ENCODE results near the gene RMDN2.

DNA sequence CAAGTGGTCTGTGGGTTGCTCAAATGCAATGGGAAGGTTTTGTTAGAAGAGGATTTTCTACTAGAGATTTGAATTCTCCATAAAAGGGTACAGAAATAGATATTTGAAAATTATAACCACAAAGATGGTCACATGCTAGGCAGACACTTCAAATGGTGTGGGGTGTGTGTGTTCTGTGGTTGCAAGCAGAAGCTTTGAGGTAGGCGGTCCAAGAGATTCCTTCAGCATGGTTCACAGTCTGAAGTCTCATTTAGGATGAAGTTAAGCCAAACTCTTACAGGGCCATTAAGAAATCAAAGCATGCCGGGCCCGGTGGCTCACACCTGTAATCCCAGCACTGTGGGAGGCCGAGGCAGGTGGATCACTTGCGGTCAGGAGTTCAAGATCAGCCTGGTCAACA lies 38.3 kb upstream of the RMDN2 start:
- TF ChIP-seq, protein P1, sequence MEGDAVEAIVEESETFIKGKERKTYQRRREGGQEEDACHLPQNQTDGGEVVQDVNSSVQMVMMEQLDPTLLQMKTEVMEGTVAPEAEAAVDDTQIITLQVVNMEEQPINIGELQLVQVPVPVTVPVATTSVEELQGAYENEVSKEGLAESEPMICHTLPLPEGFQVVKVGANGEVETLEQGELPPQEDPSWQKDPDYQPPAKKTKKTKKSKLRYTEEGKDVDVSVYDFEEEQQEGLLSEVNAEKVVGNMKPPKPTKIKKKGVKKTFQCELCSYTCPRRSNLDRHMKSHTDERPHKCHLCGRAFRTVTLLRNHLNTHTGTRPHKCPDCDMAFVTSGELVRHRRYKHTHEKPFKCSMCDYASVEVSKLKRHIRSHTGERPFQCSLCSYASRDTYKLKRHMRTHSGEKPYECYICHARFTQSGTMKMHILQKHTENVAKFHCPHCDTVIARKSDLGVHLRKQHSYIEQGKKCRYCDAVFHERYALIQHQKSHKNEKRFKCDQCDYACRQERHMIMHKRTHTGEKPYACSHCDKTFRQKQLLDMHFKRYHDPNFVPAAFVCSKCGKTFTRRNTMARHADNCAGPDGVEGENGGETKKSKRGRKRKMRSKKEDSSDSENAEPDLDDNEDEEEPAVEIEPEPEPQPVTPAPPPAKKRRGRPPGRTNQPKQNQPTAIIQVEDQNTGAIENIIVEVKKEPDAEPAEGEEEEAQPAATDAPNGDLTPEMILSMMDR (IDR thresholded peaks at IDR 0.05), result no peak
- TF ChIP-seq POLR2A (IDR thresholded peaks at IDR 0.05), result no peak
- no peak for TF ChIP-seq POLR2AphosphoS5 (IDR thresholded peaks at IDR 0.05)
- TF ChIP-seq EP300 (IDR thresholded peaks at IDR 0.05), result no peak
